ENCODE data around the gene CAMK1D. TPM values are rescaled to one million over a fixed set of nuclear protein-coding genes. Genes with fewer than 3 reads are reported as not detected.

CAMK1D gene
- total and polyA plus RNA-seq, 2 experiments from 2014 or later, result 4.6 to 7.2 TPM

GRCh38 chr10:12380999-12381398 is 31.7 kb downstream of the CAMK1D start (continued):
- TF ChIP-seq ZNF462 (CRISPR knock-in tag; IDR thresholded peaks at IDR 0.05) (no peak), ETS1 (IDR thresholded peaks at IDR 0.05) (no peak), CREB1 (CRISPR knock-in tag; IDR thresholded peaks at IDR 0.05; ENCODE audit: low read depth) (no peak), ZNF114 (CRISPR knock-in tag; IDR thresholded peaks at IDR 0.05) (no peak), ZNF331 (CRISPR knock-in tag; IDR thresholded peaks at IDR 0.05; ENCODE audit: low read depth) (no peak), STAT1 (IDR thresholded peaks at IDR 0.05; ENCODE audit: unreplicated experiment) (no peak)

GRCh38 chr10:12381536-12382156 is 32.3 kb downstream of the CAMK1D start:
- Histone ChIP-seq H3K27me3 (ENCODE audit: insufficient read depth) (no peaks in the 10 kb centered on the region), H3K9me2 (ENCODE audit: insufficient read depth) (no peaks in the 10 kb centered on the region), H3F3A (replicated peaks; ENCODE audit: low read depth) (no peaks in the 10 kb centered on the region), H4K20me1 (replicated peaks; ENCODE audit: insufficient read depth) (peaks cover 3% of the 10 kb centered on the region; the same call in 1 of the 2 replicates), H3K27ac (ENCODE audit: low read depth) (no peak overlapping the region), H2AFZ (no peak overlapping the region), H3K4me2 (no peak overlapping the region), H3K36me3 (ENCODE audit: insufficient read depth) (no peaks in the 10 kb centered on the region), H3K4me3 (no peak overlapping the region), H3K4me1 (ENCODE audit: insufficient read depth) (no peaks in the 10 kb centered on the region), H3K79me2 (replicated peaks; ENCODE audit: insufficient read depth) (no peaks in the 10 kb centered on the region)
- Mint-ChIP-seq H3K9me3 (peaks cover 3% of the 10 kb centered on the region; the same call in 1 of the 3 replicates), H3K36me3 (ENCODE audit: low read depth) (peaks cover 3% of the 10 kb centered on the region; the same call in 2 of the 3 replicates), H3K27me3 (ENCODE audit: insufficient read depth, low read depth, poor library complexity) (no peaks in the 10 kb centered on the region), H3K4me1 (no peaks in the 10 kb centered on the region), H3K27ac (no peak overlapping the region), H3K4me3 (no peak overlapping the region)
- no peak for ATAC-seq
- TF ChIP-seq EZH2 (IDR thresholded peaks at IDR 0.05; ENCODE audit: low read depth, unreplicated experiment) (no peak), POLR2AphosphoS5 (IDR thresholded peaks at IDR 0.05; ENCODE audit: low read depth) (no peak), ZNF331 (CRISPR knock-in tag; IDR thresholded peaks at IDR 0.05; ENCODE audit: low read depth) (no peak)
- DNase-seq (ENCODE audit: low spot score), result no peak
